HG03439 (cell line): ENCODE results near the gene PDIA5.

Experiments used
- ATAC-seq: cut with Tn5 transposase; IDR thresholded peaks from one replicate; pipeline ENCODE4 v1.9.1; 2021; ENCODE audit warnings: mild to moderate bottlenecking, moderate library complexity; ENCODE audit not compliant: unreplicated experiment

PDIA5 gene

DNA sequence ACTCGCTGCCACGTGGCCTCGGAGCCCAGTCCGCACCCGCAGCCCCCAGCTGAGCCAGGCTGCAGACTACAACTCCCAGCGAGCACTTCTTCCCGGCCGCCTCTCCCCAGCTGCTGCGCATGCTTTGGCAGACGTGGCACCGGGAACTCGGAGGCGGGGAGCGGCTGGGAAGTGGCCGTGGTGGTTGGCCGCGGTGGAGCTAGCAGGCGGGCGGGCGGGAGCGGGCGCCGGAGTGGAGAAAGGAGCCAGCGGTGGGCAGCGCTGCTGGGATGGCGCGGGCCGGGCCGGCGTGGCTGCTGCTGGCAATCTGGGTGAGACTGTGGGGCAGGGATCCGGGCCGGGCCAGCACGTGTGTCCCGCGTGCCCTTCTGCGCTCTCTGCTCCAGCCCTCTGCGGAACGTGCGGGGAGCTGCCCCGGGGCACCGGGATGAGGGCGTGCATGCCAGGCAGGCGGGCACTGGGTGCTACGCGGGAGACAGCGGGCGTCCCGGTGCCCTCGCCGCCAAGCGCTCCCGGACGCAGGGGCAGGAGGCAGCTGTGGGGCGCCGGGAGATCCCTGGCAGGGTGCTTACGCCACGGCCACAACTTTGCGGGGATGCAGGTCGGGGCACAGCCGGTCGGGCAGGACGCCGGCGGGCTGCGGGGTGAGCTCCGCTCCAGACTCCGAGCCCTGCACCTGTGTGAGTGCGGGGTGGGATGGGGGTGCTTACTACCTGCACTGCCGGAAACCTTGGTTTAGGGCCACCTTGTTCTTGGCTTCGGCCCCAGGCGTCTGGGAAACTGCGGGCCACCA lies at the start of gene PDIA5:
Gene PDIA5 (plus strand): TSS at position 130 of the 793 bp plus-strand sequence. CDS start 140 bp downstream, at position 270.
- ATAC-seq = peak; percentile 87

DNA sequence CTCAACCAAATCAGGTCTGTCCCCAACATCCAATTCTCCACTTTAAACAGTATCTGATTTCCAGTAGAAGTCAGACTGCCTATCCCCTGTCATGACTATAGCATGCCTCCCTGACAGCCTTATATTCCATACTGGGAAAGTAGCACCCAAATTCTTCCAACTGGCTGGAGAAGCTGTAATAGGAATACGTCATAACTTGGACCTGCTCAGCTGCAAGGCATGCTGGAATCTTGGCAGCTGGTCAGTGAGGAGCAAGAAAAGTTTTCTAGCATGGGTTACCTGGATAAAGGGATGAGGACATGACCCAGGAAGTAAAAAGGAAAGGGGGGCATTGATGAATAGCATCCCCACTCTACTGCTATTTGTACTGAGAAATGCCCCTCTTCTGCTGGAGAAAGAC lies 48.1 kb upstream of the PDIA5 start:
- no peak for ATAC-seq

DNA sequence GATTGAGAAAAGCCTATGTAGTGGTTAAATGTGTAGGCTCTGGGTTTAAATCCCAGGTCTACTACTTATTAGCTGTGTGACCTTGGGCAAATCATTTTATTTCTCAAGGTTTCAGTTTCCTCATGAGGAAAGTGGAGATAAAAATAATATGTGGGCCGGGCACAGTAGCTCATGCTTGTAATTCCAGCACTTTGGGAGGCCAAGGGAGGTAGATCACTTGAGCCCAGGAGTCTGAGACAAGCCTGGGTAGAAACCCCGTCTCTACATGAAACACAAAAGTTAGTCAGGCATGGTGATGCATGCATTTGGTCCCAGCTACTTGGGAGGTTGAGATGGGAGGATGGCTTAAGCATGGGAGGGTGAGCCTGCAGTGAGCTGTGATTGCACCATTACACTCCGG lies 47.7 kb upstream of the PDIA5 start:
- no peak for ATAC-seq

DNA sequence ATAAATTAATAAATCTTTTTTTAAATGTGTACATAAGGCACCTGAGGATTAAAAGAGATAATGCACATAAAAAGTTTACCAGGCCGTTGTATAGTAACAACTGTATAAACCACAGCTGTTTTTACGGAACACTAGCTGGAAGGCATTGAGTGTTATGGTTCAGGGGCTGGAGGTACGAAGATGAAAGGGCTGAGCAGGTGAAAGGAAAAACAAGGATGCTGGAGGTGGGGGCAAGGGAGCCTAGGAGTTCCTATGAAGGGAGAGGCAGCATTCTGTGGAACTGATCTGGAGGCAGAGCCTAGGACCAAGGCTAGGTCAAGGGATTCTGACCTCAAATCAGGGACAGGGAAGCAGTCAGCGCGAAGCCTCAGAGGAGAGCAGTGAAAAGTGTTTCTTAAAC lies 47.2 kb upstream of the PDIA5 start:
- ATAC-seq = no peak

DNA sequence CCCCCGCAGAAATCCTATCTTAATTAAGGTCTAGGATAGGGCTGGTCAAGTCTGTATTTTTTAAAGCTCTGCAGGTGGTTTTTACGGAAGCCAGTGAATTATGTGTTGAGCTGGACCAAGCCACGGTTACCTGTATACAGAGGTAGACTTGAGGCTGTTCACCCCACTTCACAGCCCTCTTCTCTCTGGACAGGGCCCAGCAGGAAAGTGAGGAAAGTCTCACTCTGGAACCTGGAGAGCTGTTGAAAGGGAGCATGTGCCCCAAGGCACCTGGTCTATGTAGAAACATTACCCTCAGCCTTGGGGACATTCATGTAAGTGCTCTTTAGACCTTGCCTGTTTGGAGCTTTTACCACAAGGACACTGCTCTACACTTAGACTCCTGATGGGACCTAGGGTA lies 46.1 kb upstream of the PDIA5 start:
- ATAC-seq = no peak

DNA sequence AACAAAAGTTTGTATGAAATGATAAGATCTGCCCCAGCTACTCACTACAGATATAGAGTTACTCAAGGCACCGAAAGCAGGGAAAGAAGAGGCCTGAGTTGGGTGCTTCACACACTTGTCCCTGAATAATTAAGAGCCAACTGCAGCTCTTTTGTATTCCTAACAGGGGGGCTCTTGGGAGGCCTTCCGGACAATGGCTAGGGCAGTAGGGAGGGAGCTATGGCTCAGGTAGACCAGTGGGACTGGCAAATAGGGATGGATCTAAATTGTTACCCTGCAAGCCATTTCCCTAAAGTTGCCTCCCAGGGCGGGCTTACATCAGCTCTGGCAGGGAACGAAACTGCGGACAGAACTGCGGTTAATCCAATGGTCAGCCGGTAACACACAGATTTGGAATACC lies 45.4 kb upstream of the PDIA5 start:
- ATAC-seq = no peak

DNA sequence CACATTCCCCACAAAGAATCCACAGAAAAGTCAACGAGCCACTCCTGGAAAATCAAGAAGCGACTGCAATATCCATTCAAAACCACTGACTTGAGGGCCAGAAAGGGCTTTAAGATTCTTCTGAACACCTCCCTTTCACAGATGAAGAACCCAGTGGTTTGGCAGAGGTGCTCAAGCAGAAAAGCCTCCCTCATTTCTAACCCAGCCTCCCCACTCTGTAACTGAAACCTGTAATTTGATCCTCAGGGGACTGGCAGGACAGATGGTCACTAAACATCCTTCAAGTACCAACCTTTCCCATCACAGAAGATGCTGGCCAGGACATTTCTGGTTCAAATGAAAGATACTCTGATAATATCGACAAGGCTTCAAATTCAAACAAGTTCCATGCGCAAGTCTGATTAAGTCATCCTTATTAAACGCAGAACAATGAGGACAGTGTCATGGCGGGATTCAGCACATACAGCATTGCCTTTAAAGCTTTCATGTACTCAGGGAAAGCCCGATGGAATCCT lies 44.8 kb upstream of the PDIA5 start:
- no peak for ATAC-seq

DNA sequence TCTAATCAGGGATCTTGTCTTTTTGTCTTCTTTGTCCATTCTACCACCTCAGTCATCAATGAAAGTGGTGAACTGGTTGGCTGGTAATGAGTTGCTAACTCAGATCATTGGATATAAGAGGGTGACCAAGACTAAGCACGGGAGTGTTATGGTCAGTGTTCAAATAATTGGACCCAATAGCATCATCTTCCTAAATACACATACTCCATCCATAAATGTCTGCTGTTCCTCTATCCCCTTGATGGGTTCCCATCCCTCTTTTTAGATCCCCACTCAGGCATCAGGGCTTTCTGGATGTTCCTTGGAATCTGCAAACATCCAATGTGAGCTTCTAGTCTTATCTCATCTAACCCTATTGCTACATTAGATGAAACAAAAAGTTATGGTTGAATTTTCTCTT lies 42.8 kb upstream of the PDIA5 start:
- ATAC-seq = no peak

DNA sequence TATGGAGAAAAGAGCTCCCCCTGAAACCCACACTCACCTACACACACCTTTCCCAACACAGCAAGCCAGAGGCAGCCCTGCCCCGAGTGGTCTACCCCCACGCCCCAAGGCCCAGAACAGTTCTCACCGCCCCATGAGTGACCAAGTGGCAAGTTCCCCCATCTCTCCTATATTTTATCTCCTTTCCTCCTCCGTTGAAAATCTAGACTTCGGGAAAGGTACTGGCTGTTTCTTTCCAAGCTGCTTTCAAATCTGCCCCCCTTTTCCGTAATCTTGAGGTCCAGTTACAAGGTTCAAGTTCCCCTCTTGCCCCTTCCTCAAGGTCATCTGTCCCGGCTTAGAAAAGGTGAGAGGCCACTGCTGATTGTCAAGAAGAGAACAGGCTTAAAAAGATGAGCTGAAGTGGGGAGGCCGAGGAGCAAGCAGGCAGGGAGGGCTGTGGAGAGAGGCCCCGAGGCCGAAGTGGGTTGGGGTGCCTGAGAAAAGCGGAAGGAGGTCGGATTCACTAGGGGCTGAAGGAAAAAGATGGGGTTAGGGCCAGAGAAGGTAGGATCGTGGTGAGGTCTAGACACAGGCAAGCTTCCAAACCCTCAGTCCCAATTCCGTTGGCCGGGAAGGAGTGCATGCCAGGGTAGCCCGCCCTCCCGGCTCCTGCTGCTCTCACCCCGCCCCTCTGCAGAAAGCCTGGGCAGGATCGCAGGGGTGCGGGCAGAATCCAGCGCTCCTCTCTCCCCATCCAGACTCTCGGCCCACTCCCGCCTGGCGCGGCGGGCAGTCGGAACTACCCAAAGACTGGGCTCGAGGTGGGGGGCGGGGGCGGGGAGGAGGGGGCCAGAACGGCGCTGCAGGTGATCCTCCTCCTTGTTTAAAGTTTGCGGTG lies 40.9 kb upstream of the PDIA5 start:
- ATAC-seq = no peak

DNA sequence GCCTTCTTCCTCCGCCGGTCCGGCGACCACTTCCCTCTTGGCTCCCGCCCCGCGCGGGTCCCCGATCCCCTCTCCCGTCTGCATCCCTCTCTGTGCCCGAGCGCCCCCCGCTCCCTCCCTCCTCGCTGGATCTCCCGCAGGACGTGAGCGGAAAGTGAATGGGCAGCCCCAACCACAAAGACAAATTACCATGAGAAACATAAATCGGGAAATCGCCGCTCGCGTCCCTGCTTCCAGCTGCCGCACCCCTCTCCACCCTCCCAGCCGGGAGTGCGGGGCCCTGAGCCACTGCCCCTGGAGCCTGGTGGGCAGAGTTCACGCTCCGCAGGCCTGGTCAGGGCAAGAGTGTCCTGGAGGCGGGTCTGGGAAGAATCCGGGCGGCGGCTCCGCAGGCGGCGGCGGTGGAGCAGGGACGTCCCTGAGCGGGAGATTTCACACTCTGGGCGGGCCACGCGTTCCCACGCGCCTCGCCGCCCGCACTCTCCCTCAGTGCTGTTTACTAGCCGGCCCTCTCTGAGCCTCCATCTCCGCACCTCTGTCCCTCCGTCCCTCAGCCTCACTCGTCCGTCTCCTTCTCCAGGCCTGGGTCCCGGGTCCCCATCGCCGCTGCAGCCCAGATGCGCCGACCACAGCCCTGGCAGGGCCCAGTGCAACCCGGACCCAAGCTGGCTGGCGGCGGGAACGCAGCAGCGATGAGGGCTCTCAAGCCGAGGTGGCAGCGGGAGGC lies 40.1 kb upstream of the PDIA5 start:
- no peak for ATAC-seq

DNA sequence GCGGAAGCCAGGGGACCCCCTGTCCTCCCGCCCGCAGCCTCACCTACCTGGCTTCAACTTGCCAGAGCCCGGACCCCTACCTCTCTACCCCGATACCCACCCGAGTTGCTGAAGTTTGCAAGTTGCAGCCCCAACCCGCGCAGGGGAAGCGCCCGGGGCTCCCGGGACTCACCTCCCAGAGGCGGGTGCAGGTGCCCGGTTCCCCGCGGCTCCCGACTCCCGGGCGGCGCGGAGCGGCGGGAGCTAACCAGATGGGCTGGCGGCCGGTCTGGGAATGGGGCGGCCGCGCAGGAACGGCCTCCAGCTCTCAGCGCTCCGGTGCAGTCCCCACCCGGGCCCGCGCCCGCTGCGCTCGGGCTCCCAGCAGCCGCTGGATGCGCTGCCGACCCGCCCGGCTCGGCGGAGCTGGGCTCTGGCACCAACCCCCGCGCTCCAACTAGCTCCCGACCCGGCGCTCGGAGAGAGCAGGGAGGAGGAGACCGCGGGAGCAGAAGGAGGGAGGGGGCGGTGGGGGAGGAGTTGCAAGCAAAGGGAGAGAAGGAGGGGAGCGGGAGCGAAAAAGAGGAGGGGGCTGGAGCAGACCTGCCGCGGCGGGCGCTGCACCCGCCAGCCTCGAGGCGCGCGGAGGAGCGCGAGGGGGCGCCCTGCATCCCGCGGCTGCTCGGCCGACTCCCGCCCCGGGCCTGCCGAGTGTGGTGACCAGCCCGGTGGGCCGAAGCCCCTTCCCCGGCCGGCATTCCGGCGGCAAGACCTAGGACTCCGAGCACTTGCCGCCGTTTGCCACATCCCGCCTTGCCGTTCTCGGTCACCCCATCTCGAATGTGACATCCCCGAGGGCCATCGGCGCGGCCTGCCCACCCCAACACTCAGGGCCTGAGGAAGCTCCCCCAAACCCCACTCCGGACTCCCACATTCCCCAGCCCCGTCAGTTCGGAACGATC lies 39.3 kb upstream of the PDIA5 start, which contains the start of gene SEMA5B:
Gene SEMA5B (minus strand): TSS at position 472 of the 941 bp plus-strand sequence. CDS start 66,500 bp downstream, outside the sequence.
- no peak for ATAC-seq

DNA sequence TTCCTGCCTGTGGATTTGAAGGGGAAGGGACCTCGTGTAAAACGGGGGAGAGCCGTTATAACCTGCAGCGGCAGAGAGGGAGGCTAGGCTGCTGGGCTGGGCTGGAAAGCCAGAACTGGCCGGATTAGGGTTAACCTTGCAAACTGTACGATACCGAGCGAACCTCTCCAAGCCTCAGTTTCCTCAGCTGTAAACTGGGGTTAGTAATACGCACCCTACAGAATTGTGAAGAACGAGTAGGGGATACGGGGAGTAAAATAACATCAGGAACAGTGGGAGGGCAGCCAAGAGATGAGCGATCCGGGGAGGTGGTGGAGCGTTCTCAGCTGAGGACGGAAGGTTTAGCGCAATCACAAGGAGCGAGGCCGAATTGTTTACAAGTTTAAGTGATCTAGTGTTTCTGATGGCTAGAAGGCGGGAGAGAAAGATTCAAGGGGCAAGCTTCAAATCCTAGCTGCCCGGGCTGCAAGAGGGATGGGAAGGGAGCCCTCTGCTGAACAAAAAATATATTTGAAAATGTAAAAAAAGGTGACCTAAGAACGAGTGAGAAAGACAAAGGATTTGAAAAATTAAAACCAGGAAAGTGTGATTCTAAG lies 38.5 kb upstream of the PDIA5 start:
- no peak for ATAC-seq

DNA sequence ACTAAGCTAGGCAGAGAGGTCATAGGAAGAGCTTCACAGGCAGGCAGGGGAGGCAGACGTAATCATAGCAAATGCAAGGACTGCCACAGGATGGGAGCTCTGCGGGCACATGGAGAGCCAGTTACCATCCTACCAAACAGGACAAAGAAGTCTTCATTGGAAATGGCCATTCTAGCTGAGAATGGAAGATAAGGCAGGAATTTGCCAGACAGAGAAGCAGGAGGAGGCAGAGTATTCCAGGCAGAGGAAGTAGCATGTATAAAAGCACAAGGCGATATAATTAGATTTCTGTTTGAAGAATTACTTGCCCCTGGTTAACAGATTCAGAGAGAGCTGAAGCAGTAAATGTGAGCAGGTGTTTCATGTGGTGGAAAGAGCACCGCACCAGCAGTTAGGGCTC lies 35.8 kb upstream of the PDIA5 start:
- ATAC-seq = no peak

DNA sequence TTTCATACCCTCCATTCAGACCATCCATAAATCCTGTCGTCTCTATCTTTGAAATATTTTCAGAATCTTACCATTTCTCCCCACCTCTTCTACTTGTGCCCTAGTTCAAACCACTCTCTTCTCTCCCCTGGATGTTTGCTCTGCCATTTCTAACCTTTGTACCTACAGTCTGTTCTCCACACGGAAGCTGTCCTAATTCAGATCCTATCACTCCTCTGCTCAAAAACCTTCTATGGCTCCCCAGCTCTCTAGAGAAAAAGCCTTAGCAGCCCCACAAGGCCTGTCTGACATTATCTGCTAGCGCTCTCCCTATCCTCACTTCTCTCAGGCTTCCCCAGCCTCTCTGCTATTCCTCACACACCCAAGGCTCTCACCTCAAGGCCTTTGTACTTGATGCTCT lies 34.8 kb upstream of the PDIA5 start:
- ATAC-seq = no peak

DNA sequence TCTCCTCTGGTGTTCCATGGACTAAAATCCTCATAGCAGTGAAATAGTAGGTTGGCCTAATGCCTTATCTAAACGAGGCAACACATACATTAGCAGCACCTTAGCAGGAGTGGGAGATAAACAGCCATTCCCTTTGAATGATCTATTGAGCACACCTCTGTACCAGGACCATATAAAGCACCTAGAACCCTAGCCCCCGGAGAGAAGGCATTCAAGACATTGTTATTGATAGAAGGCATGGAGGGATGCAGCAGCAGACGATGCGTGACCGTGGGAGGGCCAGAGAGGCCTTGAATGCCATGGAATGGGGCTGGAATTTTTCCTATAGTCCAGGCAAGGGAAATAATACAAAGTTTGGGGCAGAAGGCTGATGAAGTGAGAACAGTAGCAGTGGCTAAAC lies 32.7 kb upstream of the PDIA5 start:
- ATAC-seq = no peak

DNA sequence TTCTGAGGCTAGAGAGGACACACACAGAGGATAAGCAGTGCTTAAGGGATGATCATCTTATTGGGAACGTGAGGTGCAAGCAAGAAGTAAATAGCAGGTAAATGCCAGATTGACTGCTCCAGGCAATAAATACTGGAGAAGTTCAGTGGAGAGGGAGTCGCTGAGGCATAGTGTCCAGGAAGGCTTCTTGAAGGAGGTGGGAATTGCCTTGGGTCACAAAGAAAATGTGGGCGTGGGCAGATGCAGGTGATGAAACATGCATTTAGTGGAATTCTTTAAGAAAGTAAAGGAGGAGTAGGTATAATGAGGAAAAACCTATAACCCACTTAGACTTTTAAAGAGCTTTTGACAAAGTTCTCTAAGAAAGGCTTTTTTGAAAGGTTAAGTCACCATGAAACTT lies 31.8 kb upstream of the PDIA5 start:
- ATAC-seq = no peak

DNA sequence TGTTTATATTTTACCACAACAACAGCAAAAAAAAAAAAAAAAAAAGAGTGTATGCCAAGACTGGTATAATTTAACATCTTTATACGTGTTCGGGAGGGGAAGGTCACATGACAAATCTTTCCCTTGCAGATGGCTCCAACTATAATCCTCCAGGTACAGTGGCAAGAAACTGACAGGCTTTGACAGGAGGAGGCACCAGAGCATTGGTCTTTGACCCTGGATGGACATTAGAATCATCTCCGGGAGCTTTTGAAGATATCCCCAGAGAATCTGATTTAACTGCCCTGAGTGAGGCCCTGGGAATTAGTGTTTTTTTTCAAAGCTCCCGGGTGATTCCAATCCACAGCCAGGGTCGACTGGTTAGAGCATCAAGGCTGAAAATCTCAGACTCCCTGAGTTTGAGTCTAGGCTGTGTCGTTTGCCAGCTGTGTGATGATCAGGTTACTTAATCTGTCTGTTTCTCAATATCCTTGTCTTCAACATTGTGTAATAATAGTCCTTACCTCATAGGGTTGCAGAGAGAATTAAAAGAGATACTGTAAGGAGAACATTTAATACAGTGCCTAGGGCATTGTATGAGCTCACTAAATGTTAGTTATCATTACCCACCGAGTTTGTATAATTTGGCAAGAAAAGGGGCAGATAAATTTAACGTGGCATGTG lies 30.3 kb upstream of the PDIA5 start:
- no peak for ATAC-seq

DNA sequence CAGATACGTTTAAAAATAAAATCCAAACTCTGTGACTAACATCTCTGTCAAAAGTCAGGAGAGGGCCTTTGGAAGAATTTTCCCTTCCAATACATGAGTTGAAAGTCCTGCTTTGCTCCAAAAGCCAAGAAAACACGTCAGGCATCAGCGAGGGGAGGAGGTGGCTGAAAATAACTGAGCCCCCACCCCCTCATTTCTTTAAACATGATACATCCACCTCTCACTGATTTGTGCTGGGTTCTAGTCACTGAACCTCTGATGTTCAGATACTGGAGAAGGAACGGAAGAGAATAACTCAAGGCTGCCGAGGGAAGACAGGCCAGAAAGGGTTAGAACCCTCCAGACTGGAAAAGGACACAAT lies 29.8 kb upstream of the PDIA5 start:
- no peak for ATAC-seq

DNA sequence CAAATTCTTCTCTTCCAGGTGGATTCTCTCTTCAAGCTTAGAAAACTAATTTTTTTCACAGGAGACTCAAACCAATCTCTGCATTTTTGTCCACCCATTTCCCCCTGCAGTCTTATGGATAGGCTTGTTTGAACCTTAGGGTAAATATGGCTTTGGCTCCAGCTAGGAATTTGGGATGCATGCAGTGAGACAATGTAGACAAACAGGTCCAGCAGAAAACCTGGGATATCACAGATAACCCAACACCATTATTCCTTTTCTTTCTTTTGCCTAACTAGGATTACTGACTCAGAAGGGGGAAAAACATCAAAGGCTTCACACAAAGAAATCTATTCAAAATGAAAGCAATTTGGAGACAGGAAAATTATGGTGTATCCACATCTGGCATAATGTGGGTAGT lies 28.1 kb upstream of the PDIA5 start:
- ATAC-seq = no peak
